NCI-H2107 treated with DMSO at 0.1 percent for 48 hours (cell line): ENCODE results near the gene SLC25A11.
"Not testable (repeated sequence)": the region's sequence is repeated elsewhere in the genome, so short reads cannot be mapped to it uniquely, and the experiment has no call there.

ENCODE experiments used
- DNase-seq: peaks from one replicate; lab custom pipeline; 2025; ENCODE audit not compliant: unreplicated experiment; lab: John Stamatoyannopoulos, UW

Gene SLC25A11

DNA sequence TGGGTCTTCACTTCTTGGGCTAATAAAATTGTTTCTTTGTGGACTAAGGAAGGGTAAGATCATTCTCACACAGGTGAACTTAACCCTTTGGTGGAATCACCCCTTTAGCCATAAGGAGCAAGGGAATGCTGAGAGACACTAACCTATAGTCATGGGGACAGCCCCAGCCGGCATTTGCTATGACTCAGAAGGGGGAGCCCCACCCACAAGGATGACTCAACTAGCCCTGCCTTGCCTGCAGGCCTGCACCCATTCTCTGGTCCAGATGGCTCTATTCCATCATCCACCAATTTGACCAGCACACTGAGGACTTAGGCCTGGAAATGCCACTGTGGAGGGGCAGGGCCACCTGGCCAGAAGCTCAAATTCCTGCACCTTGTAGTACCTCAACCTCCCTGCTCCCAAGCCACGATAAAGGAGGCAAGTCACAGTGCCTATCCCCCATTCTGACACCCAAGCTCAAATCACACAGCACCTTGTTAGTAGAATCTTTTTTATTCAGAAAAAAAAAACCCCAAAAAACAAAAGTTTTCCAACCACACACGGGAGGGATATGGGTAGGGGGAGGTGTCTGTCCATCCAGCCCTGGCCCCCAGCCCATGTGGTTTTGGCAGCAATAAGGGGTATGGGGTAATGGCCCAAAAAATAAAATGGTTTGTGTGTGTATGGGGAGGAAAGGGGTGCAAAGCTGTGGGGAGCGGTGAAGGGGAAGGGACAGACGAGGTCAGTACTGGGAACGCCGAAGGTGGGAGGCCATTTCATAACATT is 5.5 kb upstream of the SLC25A11 start:
- no peak for DNase-seq

DNA sequence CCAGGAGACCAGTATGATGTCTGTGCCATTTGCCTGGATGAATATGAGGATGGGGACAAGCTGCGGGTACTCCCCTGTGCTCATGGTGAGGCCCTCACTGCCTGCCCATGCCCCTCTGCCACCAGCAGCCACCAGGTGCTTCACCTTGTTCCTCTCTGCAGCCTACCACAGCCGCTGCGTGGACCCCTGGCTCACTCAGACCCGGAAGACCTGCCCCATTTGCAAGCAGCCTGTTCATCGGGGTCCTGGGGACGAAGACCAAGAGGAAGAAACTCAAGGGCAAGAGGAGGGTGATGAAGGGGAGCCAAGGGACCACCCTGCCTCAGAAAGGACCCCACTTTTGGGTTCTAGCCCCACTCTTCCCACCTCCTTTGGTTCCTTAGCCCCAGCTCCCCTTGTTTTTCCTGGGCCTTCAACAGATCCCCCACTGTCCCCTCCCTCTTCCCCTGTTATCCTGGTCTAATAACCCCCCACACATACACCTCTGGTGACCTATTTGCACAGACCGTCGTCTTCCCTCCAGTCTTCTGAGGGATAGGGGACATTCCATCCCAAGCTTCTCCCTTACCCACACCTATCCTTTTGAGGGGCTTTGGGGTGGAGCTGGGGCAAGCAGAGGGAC is 4.8 kb upstream of the SLC25A11 start:
- DNase-seq = no peak

DNA sequence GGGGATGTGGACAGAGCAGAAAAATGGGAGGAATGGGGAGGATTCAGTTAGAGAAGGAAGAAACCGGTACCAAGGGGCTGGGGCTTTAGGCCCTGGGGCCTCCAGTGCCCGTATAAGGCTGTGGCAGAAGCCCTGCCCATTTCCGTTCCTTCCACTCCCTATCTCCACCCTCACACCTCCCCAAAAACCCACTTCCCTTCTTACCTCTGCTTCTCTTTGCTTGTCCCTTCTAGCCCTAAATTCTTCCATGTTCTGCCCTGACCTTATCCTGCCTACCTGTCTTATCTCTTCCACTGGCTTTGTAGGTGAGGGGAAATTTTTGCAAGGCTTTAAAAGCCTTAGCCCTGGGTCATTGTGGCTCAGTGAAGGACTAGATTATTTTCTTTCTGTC is 4.3 kb upstream of the SLC25A11 start:
- DNase-seq = no peak

DNA sequence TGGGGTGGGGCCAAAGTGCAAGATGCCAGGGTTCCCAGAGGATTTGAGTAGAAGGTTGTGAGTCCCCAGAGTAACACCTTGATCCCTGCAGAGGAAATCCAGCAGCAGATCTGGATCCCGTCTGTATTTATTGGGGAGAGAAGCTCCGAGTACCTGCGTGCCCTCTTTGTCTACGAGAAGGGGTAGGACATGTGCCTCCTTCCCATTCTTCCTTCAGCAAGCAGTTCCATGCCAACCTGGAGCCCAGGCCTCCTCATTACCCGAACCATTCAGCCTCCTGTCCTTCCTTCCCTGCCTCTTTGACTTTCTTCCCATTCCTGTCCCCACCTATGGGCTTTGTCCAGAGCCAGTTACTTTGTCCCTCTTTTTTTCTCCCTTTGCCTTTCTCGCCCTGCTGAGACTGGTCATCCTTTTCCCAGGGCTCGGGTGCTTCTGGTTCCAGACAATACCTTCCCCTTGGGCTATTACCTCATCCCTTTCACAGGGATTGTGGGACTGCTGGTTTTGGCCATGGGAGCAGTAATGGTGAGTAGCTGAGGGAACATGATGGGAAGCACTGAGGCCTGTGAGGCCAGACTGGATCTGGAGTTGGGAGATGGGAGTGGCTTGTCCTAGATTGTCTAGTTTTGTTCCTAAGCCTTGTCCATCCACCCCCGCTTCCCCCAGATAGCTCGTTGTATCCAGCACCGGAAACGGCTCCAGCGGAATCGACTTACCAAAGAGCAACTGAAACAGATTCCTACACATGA is 3.1 kb upstream of the SLC25A11 start:
- no peak for DNase-seq

DNA sequence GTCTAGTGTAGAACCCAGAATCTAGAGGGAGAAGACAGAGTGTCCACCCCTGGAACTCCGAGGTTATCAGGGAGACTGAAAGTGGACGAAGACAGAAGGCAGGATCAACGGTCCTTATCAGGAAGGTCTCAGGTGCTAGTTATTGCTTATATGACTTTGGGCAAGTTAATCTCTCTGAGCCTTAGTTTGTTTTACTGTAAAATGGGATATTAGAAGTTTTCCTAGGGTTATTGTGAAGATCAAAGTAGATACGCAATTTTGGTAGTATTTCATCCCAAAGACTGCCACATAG is 1.4 kb upstream of the SLC25A11 start:
- no peak for DNase-seq

DNA sequence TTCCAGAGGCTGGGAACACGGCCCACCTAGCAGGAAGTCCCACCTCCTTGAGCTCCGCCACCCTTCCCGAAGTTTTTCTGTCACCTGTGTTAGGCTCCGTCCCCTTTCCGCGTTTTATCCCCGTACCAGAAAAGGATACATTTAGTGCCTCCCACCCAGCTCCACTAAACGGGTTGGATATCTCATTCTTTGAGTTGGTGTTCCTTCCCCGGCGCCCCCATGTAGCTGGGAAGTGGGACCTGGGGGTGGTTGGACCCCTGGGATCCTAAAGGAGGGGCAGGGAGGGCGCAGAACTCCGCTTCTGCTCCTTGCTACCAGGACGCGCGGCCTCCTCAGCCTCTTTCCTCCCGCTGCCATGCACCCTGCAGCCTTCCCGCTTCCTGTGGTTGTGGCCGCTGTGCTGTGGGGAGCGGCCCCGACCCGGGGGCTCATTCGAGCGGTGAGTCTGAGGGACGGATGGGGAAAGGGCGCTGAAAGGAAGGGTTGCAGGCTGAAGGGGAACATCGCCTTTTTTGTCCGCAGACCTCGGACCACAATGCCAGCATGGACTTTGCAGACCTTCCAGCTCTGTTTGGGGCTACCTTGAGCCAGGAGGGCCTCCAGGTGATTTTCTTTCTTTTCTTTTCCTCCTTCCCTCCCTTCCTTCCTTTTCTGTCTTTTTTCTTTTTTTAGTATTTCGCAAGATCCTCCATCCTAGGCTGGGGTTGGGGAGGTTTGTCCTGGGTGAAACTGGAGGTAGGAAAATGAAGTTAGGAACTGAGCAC is 891 bp upstream of the SLC25A11 start:
- no peak for DNase-seq

DNA sequence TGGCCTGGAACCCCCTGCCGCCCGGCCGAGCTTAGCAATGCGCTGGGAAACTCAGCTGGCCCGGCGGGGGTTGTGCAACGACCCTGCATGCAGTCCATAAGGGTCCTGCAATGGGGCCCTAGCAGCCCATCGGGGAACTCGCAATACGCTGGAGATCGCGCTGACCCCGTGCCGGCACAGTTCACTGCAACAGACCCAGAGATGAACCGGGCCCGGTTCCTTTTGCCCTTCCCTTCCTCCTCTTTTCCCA is 375 bp downstream of the SLC25A11 start:
- DNase-seq = no peak

DNA sequence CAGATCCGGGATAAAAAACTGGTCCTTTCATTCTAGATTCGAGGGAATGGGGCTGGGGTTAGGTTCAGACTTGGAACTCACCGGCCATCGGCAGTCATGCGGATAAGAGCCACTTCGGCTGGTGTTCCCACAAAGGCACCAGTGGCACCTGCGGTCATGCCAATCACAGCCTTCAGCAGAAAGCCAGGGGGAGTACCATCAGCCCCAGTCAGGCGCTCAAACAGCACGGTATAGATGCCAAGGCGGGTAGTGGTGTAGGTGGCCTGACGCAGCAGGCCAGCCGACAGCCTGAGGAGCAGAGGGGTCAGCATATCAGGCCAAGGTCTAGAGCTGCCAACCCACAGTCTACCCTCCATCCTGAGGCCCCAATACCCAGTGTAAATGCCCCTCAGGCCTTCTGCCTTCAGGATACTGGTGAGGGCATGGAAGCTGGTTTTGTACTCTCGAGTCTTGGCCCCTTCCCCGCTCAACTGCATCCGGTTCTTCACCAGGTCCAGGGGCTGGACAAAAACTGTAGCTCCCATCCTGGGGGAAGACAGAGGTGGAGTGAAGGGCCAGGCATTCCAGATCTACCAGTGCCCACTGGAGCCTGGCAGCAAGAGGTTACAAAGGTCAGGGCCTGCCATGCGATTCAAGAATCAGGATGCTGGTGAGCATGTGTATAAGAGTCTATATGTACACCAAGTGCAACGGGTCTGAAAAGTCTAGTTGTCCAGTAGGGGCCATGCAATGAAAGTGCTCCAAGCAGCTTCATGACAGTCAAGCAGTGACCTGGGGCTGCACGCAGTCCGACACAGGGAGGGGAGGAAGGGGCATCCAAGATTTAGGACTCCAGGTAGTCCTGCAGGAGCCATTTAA is 929 bp downstream of the SLC25A11 start:
- no peak for DNase-seq

DNA sequence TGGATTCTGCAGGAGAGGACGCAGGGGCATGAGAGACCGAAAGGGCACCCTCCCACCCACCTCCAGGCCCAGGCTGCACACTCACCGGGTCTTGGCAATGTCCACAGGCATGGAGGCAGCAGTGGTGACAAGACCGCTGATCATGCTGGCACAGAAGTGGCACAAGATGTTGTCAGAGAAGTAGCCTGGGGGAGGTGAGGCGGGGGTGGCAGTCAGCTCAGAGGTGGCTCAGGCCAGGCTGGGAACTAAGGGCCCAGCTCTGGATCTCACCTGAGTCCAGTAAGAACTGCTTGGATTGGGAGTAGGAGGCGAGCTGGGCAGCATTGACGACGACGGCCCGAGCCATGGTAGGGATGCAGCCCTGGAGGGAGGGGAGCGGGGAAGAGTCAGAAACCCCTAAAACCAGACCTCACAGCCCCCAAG is 1.8 kb downstream of the SLC25A11 start:
- no peak for DNase-seq

DNA sequence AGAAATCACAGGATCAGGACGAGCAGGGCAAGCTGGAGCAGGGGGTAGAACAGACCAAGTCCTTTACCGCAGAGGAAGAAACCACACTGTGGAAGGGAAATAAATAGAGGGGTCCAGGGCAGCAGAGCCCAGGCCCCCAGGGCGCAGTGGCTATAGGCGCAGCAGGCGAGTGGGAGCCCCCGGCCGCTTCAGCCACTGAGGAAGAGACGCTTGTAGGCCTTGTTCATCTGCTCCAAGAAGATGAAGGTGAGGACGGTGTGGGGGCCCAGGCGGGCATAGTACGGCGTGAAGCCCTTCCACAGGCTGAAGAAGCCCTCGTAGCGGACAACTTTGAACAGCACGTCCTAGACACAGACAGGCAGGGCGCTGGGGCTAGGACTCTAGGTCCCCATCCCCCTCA is 2.3 kb downstream of the SLC25A11 start:
- DNase-seq = no peak

DNA sequence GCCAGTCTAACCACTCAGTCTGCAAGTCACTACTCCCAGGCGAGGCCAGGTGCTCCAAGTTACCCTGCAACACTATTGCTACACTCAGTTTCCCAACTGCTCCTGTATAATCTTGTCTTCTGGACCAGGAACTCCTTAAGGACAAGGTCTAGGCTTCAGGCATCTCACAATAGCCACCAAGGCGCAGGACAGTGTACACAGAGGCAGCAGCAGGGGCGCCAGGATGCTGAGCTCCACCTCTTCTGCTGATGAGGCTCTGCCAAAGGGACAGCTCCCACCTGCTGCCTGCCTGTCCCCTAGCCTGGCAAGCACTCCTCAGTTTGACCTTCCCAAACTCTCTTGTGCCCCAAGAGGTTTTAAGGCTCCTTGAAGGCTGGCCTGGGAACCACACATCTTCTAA is 3.4 kb downstream of the SLC25A11 start:
- DNase-seq = no peak

DNA sequence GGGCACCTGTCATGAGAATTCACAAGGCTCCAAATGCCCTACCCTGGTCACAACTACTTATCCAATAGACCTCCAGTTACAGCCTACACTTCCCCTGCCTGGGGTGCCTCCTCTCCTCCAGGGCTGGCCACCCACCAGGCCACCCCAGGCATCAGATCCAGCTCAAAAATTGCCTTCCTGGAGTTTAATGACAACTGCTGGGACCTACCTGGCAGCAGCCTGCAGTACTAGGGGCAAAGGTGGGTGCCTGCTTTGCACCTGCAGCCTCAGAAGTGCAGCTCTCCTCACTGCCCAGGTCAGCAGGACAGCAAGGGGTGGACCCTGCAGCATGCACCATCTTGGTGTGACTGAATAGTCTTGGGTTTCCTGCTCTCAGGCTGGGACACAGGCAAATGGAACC is 4.2 kb downstream of the SLC25A11 start:
- DNase-seq = no peak

DNA sequence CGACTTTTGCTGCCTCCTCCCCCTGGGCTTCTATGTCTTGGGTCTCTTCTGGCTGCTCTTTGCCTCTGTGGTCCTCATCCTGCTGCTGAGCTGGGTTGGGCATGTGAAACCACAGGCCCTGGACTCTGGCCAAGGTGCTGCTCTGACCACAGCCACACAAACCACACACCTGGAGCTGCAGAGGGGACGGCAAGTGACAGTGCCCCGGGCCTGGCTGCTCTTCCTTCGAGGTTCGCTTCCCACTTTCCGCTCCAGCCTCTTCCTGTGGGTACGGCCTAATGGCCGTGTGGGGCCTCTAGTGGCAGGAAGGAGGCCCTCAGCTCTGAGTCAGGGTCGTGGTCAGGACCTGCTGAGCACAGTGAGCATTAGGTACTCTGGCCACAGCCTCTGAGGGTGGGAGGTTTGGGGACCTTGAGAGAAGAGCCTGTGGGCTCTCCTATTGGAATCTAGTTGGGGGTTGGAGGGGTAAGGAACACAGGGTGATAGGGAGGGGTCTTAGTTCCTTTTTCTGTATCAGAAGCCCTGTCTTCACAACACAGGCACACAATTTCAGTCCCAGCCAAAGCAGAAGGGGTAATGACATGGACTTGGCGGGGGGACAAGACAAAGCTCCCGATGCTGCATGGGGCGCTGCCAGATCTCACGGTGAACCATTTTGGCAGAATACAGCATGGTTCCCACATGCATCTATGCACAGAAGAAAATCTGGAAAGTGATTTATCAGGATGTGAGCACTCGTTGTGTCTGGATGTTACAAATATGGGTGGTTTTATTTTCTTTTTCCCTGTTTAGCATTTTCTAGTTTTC is 5.5 kb downstream of the SLC25A11 start:
- no peak for DNase-seq

DNA sequence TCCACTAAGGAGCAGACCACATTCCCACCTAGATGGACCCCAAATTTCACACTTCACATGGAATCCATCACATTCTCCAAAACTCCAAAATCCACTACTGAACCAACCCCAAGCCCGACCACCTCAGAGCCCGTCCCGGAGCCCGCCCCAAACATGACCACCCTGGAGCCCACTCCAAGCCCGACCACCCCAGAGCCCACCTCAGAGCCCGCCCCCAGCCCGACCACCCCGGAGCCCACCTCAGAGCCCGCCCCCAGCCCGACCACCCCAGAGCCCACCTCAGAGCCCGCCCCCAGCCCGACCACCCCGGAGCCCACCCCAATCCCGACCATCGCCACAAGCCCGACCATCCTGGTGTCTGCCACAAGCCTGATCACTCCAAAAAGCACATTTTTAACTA is 6.2 kb downstream of the SLC25A11 start:
- DNase-seq = no peak

DNA sequence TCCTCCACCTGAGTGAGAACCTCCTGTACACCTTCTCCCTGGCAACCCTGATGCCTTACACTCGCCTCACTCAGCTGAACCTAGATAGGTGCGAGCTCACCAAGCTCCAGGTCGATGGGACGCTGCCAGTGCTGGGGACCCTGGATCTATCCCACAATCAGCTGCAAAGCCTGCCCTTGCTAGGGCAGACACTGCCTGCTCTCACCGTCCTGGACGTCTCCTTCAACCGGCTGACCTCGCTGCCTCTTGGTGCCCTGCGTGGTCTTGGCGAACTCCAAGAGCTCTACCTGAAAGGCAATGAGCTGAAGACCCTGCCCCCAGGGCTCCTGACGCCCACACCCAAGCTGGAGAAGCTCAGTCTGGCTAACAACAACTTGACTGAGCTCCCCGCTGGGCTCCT is 7.1 kb downstream of the SLC25A11 start:
- DNase-seq = no peak

DNA sequence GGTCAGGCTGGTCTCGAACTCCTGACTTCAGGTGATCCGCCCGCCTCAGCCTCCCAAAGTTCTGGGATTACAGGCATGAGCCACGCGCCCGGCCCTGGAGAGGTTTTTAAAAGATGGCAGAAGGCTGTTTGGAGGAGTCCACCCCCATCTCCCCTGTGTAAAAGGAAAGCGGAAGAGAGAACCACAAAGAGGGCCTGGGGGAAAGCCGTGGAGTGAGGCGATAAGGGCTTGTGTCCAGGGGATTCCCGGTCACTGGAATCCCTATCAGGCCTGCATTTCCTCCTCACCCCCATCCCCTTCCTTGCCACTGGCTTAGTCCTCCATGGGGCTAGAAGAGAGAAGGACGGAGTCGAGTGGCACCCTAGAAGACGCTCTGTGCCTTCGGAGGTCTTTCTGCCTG is 7.9 kb downstream of the SLC25A11 start, which contains the start of gene GP1BA:
GP1BA (plus strand) TSS at position 315 of the 400 bp plus-strand sequence. CDS start 328 bp downstream, outside the sequence.
- DNase-seq = no peak

DNA sequence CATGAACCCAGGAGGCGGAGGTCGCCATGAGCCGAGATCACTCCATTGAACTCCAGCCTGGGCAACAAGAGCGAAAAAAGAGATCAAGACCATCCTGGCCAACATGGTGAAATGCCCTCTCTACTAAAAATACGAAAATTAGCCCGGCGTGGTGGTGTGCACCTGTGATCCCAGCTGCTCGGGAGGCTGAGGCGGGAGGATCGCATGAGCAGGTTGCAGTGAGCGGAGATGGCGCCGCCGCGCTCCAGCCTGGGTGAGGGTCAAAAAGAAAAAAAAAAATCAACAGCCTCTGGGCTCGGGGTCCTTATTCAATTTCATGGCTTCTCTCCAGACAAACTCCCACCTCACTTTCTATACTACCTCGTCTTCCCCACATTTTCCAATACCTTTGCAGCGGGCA is 11.0 kb downstream of the SLC25A11 start:
- DNase-seq = no peak

DNA sequence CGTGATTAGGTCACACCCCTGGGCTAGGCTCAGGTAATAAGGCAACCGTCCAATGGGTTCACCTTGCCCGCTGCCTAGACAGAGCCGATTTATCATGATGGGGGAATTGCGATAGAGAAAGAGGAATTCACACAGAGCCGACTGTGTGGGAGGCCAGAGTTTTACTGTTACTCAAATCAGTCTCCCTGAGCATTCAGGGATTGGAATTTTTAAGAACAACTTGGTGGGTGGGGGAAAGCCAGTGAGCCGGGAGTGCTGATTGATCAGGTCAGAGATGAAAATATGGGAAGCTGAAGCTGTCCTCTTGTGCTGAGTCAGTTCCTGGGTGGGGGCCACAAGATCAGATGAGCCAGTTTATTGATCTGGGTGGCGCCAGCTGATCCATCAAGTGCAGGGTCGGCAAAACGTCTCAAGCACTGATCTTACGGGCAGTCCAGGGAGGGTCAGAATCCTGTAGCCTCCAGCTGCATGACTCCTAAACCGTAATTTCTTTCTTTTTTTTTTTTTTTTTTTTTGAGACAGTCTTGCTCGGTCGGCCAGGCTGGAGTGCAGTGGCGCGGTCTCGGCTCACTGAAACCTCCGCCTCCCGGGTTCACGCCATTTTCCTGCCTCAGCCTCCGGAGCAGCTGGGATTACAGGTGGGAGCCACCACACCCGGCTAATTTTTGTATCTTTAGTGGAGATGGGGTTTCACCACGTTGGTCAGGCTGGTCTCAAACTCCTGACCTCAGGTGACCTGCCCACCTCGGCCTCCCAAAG is 13.1 kb downstream of the SLC25A11 start:
- not testable (repeated sequence) for DNase-seq

DNA sequence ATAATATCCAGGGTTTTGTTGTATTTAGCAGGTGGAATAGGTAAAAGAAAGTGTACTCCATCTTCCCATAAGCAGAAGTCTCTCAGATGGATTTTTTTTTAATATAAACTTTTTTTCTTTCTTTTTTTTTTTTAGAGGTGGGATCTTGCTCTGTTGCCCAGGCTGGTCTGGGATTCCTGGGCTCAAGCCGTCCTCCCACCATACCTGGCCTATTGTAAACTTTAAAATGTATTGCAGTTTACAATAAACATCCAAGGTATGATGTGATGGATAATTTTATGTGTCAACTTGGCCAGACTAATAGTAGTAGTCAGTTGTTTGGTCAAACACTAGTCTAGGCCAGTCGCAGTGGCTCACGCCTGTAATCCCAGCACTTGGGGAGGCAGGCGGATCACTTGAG is 18.5 kb downstream of the SLC25A11 start:
- no peak for DNase-seq
